ENCODE results near the gene RUNX3. TPM values are rescaled to one million over a fixed set of nuclear protein-coding genes. Genes with fewer than 3 reads are reported as not detected.

The RUNX3 gene
- polyA plus RNA-seq, 1 of the 3 experiments (the other 2 are of a cell fraction) = not detected

Small RNA genes lying within 50 kb of the gene (small RNA-seq; reads per million reads assigned to genes)
- gene MIR6731 = 0 reads per million in 7 experiments

Other genes with a start within 250 kb of the RUNX3 start
- 66.4 and 84.4 TPM in 2 replicates for gene CLIC4, start 184.8 kb downstream of the RUNX3 start, polyA plus RNA-seq (2012; rRNA removed)